T-helper 9 cell (primary cell): Measurements from ENCODE around the gene BCORL1.
A peak's percentile ranks its signal among the peaks of the same experiment; 100 is the strongest.

Experiments used
- DNase-seq: peaks from one replicate; pipeline ENCODE4 v3.0.0-alpha.2; 2020

The BCORL1 gene

DNA sequence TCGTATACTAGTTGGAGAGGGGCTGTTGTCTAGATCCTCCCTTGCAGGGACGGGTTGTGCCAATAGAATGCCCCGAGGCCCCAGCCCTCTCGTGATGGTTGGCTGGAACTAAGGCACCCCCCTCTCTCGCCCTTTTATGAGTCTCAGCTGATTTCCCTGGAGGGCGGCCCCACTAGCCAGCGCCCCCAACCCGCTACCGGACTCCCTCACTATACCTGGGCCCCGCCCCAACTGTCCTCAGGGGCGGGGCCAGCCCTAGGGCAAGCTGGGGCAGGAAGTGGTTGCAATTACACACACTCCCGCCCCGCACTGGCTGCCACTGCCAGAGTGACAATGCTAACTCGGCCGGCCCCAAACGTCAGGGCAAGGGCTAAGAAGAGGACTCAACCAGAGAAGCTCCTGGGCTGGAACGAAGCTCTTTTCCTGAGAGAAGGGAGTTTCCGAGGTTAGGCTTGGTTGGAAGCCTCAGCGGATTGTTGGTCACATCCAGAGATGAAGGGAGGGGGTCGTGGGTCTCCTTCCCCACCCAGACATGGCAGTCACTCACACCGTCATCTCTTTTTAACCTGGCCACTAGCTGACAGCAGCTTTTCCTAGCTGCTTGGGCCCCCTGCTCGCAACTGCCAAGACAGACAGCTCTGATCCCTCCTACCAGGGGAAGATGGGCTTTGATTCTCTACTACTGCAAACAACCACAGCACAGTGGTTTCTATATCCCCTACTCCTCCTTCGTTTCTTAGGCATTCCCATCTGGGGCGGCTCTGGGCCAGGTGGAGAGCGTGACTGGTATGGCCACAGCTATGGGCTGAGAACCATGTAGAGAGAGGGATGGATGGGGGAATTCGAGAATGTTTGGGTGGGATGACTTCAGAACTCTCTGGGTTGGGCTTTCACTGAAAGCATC is 21.0 kb upstream of the BCORL1 start:
- peak; percentile 46 for DNase-seq

- DNase-seq: no peak
Observed at GRCh38 chrX:129963729-129964128, 18.7 kb upstream of the BCORL1 start.

- DNase-seq: no peak
Observed at GRCh38 chrX:129965166-129965565, 17.3 kb upstream of the BCORL1 start.

- DNase-seq: no peak
Observed at GRCh38 chrX:129968968-129969367, 13.5 kb upstream of the BCORL1 start.

DNA sequence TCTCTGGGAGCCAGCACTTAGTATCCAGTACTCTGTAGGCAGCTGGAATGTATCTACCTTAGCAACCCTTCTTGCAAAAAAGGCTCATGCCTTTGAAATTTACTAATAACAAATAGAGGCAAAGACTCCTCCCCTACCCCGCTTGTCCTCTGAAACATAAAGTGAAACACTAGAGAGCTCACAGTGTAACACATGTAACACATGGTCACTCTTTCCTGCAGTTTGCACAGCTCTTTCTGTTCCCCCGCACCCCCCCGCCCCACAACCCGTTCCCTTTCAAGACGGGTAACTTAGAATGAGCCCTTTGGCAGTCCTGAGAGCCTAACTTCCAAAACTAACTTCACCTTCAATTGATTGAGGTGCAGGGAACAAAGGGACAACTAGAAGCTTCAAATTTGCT is 6.0 kb upstream of the BCORL1 start:
- DNase-seq: no peak

DNA sequence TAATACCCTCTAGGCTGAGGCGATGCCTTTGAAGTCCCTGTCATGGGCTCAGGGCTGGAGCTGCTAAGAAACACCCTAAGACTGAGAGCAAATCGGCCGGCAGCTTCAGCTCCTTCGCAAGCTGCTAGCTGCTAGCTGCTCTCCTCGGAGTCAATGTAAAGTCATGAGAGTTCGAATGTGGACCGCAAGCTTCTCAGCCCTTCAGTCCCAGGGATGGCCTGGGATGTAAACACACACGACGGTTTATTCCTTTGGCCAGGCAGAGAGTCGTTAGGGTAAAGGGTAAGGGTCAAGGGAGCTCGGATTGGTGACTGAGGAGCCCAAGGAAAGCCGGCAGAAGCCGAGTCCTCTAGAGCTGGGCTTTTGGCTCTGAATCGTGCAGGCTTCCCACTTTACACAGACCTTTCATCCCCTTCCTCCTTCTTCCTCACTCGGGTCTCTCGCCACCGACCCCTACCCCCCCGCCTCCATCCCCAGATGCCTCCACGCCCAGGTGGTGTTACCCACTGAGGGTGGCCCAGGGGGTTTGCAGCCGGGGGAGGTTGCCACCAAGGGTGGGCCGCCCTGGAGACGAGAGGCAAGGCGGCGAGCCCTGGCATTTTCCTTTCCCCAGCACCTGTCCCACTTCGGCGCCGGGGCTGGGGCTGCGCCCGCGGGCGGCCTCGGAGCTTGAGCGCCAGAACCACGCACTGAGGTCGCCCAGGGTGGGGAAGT is 3.1 kb upstream of the BCORL1 start:
- DNase-seq: no peak

GRCh38 chrX:129980001-129980401 is 2.4 kb upstream of the BCORL1 start:
- peak; percentile 41 for DNase-seq

GRCh38 chrX:129980540-129981199 is 1.8 kb upstream of the BCORL1 start:
- peak; percentile 26 for DNase-seq

DNA sequence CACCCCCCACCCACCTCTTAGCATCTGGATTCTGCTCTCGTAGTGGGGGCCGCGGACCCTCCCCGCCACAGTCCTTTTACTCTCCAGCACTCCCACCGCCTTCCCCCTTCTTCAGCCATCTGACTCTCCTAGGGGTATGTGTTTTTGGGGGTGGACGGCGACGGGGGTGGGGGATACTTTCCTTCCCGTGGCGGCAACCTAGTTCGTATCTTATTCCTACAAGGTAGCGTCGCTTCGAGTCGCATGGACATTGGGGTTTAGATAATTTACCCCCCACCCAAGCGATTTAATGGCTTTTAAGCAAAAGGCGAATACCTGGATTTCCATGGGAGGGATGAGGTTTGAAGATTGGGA is 1.3 kb upstream of the BCORL1 start:
- DNase-seq: no peak

DNA sequence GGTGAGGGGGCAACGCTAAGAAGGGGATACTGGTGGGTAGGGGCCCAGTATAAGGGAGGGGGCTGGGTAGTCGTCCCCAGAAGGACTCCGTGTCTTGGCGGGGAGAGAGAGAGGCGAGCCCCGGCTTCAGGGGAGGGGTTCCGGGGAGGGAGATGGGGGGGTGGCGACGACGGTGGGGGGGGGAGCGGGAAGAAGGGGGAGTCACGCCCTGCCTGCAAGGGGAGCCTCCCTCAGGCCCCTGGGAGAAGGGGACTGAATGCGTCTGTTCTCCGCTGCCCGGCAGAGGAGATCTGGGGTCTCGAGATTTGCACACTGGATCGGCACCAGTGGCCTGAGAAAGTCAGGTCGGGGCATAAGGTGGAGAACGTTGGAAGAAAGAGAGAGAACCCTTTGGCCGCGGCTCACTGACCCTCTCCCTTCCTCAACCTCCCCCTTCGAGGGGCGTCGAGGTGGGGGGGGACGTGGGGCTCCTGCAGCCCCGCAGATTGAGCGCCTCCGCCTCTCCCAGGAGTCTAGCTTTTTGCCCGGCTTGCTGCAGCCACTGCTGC is 609 bp upstream of the BCORL1 start:
- DNase-seq: peak; percentile 6

DNA sequence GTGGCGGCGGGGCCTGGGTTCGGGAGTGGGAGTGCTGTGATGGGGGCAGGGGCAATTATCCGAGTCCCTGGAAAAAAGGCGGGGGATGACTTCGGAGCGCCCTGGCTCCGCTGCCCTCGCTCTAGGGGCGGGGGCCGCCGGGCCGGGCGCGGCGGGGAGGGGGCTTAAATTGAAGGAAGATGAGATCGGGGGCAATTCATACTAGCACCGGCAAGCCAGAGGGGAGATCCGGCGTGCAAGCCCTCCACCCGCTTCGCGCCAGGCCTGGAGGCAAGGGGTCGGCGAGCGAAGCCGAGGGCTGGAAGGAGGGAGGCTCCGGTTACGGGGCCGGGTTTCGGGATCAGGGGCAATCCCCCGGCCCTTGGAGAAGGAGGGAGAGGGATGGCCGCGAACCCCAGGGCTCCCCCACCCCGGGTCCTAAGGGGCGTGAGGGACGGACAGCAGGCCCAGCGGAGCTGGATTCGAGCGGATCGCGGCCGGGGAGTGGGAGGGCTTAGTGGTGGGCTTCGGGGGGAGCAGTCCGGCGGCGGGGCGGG is 1.2 kb downstream of the BCORL1 start:
- no peak for DNase-seq

DNA sequence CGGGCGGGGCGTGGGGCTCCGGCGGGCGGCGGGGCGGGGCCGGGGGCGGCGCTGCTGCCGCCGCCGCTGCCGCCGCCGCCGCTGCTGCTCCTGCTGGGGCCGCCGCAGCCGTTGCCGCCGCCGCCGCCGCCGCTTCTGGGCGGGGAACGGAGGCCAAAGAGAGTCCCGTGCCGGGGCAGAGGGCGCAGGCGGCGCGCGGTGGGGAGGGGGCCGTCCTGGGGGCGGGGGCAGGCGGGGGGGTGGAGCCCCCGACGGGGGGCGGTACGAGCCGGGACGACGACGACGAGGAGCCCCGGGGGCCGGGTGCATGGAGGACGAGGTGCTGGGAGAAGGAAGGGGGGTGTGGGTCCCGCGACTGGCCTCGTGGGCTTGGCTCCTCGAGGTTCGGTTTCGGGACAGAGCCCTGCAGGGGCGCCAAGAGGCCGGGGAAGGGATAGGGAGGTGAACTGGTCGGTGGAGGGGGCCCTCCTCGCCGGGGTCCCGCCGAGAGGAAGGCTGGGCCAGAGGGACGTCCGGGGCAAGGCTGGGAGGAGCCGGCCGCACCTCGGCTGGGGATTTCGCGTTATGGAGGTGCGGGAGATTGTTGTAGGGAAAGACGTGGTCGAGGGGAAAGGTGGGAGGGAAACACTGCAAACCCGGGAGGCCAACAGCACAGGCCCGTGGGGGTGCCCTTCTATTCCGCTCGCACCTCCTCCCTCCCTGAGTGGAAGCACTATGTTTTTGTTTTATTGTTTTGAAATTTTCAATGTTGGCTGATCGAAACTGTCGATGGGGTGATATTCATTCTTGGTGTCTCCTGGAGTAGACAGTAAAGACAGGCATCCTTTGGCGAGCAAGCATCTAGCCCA is 1.9 kb downstream of the BCORL1 start:
- DNase-seq: peak; percentile 46

- DNase-seq: no peak
Observed at GRCh38 chrX:129987871-129988270, 5.4 kb downstream of the BCORL1 start.

DNA sequence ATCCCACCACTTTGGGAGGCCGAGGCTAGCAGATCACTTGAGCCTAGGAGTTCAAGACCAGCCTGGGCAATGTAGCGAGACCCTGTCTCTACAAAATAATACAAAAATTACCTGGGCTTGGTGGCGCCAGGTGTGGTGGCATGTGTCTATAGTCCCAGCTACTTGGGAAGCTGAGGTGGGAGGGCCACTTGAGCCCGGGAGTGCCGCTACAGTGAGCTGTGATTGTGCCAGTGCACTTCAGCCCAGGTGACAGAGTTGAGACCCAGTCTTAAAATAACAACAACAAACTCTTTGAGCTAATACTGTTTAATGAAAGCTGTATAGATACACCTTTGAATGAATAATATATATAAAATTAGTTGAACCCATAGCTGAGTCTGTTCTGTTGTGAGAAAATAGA is 9.7 kb downstream of the BCORL1 start:
- DNase-seq: no peak

GRCh38 chrX:129996120-129996519 is 13.7 kb downstream of the BCORL1 start:
- DNase-seq: no peak

DNA sequence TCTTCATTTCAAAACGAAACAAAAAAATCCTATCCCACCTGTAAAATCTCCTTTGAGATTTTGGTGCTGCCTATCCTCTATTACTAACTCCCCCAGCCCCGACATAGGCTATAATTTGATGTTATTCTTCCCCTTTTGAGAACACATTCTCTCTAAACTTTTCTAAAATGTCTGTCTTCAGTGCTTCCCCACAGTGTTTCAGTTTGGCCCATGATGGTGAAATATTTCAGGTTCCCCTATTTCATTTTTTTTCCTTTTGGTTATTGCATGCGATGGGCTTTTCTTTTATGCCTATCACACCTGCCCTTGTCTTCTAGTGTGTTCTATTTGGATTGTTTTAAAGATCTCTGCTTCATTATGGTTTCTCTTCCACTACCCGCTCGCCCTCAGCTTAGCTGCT is 14.7 kb downstream of the BCORL1 start:
- no peak for DNase-seq

GRCh38 chrX:129998021-129998420 is 15.6 kb downstream of the BCORL1 start:
- no peak for DNase-seq

DNA sequence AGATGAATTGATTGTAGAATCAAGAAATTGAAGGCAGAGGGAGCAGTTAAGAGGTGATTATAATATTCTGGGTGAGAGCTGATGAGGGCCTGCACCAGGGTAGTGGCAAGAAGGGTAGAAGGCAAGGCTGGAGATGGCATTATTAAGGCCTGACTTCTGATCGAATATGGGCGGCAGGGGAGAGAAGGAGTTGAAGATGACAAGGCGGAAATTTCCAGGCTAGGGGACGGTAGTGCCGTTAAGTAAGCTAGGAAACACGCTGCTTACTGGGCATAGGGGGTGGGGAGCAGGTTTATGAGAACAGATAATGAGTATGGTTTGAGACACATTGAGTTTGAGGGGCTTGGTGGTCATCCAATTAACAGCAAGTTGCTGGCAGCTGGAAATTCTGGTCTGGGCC is 19.5 kb downstream of the BCORL1 start:
- DNase-seq: no peak

DNA sequence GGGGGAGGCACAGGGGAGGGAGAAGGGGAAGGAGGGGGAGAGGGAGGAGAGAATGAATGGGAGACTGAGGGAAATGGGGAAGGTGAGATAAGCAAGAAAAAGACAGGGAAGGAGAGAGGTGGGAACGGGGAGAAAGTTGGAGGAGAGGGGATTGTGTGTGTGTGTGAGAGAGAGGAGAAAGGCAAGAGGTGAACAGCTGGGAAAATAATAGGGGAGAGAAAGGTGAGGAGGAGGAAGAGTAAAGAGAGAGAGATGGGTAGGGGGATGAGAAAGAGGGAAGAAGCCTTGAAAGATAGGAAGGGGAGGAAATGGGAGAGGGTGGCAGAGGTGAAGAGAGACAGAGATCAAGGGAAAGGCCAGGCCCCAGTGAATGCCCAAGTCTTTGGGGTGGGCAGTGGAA is 20.1 kb downstream of the BCORL1 start:
- DNase-seq: no peak

DNA sequence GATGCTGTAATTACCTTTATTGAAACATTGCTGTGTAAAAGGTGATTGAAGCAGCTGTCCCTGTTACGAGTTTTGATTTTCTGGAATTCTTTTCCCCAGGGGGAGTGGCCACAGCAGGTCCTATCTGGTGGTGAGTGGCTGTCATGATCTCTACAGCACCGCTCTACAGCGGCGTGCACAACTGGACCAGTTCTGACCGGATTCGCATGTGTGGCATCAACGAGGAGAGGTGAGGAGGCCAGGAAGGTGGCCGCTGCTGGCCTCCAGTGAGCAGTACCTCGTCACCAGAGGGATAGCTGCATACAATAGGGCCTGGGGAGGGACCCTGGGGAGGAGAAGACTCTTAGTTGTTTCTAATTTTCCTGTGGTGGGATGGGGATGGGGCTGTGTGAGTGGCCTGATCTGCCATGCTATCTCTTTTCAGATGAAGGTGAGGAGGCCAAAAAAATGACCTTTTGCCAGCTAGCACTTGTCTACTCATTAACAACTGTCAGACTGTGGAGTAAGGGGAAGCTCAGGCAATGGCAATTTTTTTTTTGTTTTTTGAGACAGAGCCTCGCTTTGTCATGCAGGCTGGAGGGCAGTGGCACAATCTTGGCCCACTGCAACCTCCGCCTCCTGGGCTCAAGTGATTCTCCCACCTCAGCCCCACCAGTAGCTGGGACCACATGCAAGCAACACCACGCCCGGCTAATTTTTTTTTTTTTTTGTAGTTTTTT is 22.8 kb downstream of the BCORL1 start:
- DNase-seq: no peak

DNA sequence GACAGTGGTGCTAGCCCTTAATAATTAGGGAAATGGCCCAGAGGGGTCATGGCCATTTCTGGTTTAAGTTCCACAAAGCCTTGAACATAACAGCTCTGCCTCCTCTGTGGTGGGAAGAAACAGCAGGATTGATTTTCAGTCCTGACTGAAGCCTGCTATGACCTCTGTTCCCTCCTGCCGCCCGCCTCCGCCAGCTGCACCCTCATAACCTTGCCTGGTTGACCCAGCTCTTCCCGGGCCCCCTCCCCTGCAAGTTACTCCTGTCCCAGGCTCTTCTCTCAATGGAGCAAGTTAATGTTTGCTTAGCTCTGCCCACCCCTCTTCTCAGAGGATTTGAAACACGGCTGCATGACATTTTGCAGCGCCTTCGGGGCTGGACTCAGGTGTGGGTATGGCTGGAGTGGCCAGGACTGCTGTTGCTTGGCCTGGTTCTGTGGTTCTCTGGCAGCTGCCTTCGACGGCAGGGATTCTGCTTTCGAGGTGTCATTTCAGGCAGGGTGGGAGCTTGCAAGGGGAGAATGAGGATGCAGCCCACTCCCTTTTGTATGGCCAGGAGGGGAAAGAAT is 27.3 kb downstream of the BCORL1 start:
- no peak for DNase-seq
